Measurements from ENCODE around the gene ARL17B.
"Not testable (repeated sequence)": the region's sequence is repeated elsewhere in the genome, so short reads cannot be mapped to it uniquely, and the experiment has no call there.

The ARL17B gene

DNA sequence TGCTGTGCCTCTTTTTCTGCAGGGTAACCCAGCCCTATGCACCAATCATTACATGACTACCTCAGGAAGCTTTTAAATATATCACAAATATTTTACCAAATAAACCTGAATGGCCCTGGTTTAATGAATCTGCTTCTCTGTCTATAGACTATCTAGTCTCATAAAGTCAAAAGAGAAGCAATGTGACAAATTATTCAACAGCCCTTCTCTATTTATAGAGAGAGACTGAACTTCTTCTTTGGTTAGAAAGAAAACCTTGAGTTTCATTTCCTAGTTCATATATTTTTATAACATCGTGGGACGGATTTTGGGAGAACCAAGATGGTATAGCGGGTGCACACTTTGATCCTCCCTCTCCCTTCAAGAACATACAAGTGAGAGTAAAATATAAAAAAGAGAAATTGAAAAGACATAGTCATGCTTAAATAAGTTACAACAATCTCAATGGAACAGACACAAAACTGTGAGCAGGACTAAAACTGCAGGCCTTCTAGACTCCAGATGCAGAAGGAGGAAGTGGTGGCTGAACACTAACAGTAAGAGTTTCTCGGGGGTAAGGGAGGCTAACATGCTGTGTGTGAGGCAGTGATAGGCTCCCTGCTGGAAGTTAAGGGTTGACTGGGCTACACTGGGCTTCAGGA is 70.5 kb downstream of the ARL17B start:
- H3K27me3 ChIP-seq (ENCODE audit: insufficient read depth, low read length); H3K79me2 ChIP-seq (ENCODE audit: control insufficient read depth, insufficient read depth, low read length, unreplicated experiment); H3K27ac ChIP-seq (ENCODE audit: low read depth, low read length); H3K36me3 ChIP-seq (ENCODE audit: insufficient read depth, low read length); H2AFZ ChIP-seq (ENCODE audit: low read length, unreplicated experiment); H3K4me3 ChIP-seq (ENCODE audit: low read depth, low read length); H3K4me1 ChIP-seq (ENCODE audit: control insufficient read depth, insufficient read depth, low read length, unreplicated experiment): not testable (repeated sequence)

DNA sequence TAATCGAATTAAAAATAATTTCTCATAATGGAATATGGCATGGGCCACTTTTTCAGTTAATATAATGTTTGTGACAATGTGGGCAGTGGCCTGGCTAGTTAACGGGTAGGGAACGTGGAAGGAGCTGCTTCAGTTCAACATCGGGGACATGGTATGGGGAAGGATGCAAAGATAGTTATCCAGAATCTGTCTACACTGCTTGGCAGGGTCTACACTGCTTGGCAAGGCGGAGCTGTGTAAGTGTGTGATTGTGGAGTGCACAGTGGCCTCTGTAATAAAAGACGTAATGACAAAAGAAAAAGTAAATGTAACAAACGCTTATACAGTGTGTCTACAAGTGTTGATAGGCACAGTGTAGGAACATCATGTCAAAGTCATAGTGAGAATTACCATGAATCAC is 74.0 kb downstream of the ARL17B start:
- H2AFZ ChIP-seq (ENCODE audit: low read length, unreplicated experiment); H3K36me3 ChIP-seq (ENCODE audit: insufficient read depth, low read length); H3K27ac ChIP-seq (ENCODE audit: low read depth, low read length); H3K4me3 ChIP-seq (ENCODE audit: low read depth, low read length); H3K79me2 ChIP-seq (ENCODE audit: control insufficient read depth, insufficient read depth, low read length, unreplicated experiment); H3K27me3 ChIP-seq (ENCODE audit: insufficient read depth, low read length); H3K4me1 ChIP-seq (ENCODE audit: control insufficient read depth, insufficient read depth, low read length, unreplicated experiment): not testable (repeated sequence)

DNA sequence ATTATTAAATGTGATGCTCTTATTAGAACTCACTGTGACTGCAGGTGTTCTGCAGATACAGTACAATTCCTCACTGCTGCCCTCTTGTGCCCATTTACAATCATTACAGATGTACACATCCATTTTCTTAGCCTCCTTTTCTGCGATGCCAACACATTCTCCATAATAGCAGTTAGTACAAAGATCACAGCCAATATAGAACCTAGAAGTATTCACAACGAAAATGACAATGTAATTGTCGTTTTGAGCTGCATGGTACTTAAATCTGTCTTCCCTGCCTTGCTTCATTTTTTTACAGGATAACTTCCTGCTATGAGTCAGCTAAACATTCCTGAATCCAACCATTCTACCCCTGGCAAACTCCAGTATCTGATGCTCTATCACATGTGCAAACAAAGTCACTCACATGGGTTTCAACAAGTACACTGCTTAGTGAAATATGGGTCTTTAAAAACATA is 74.8 kb downstream of the ARL17B start:
- not testable (repeated sequence) for H3K27me3 ChIP-seq (ENCODE audit: insufficient read depth, low read length); H3K36me3 ChIP-seq (ENCODE audit: insufficient read depth, low read length); H3K79me2 ChIP-seq (ENCODE audit: control insufficient read depth, insufficient read depth, low read length, unreplicated experiment); H3K4me3 ChIP-seq (ENCODE audit: low read depth, low read length); H2AFZ ChIP-seq (ENCODE audit: low read length, unreplicated experiment); H3K27ac ChIP-seq (ENCODE audit: low read depth, low read length); H3K4me1 ChIP-seq (ENCODE audit: control insufficient read depth, insufficient read depth, low read length, unreplicated experiment)

DNA sequence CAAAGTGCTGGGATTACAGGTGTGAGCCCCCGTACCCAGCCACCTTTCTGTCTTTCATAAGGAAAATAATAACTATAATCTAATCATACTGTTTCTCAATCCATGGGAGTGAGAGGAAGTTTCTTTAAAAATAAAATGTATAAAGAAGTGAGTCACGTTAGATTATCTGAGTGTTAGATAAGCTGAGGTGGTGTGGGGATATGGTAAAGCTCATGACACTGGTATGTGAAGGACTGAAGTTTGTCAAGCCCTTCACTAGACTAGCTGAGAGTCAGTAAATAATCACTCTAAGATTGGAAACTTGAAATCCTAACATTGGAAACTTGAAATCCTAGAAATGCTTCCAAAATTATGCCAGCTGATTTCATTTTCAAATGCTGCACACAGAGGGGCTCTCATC is 76.1 kb downstream of the ARL17B start:
- H3K4me1 ChIP-seq (ENCODE audit: control insufficient read depth, insufficient read depth, low read length, unreplicated experiment); H2AFZ ChIP-seq (ENCODE audit: low read length, unreplicated experiment); H3K4me3 ChIP-seq (ENCODE audit: low read depth, low read length); H3K27me3 ChIP-seq (ENCODE audit: insufficient read depth, low read length); H3K27ac ChIP-seq (ENCODE audit: low read depth, low read length); H3K36me3 ChIP-seq (ENCODE audit: insufficient read depth, low read length); H3K79me2 ChIP-seq (ENCODE audit: control insufficient read depth, insufficient read depth, low read length, unreplicated experiment): not testable (repeated sequence)

DNA sequence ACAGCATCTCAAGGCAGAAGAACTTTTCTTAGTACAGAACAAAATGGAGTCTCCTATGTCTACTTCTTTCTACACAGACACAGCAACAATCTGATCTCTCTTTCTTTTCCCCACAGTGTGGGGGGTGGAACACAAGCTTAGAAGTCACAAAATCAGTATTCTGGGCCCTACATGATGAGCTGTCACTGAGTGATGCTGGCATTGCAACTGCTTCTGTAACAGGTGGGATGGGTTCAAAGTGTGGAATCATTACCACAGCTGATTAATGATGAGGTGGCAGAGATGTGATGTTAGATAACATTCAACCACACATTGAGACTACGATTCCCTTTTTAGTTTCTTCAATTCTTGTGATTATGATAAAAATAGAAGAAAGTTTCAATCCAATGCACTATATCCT is 77.1 kb downstream of the ARL17B start:
- H3K27me3 ChIP-seq (ENCODE audit: insufficient read depth, low read length); H3K36me3 ChIP-seq (ENCODE audit: insufficient read depth, low read length); H3K4me3 ChIP-seq (ENCODE audit: low read depth, low read length); H3K27ac ChIP-seq (ENCODE audit: low read depth, low read length); H3K4me1 ChIP-seq (ENCODE audit: control insufficient read depth, insufficient read depth, low read length, unreplicated experiment); H3K79me2 ChIP-seq (ENCODE audit: control insufficient read depth, insufficient read depth, low read length, unreplicated experiment); H2AFZ ChIP-seq (ENCODE audit: low read length, unreplicated experiment): not testable (repeated sequence)

DNA sequence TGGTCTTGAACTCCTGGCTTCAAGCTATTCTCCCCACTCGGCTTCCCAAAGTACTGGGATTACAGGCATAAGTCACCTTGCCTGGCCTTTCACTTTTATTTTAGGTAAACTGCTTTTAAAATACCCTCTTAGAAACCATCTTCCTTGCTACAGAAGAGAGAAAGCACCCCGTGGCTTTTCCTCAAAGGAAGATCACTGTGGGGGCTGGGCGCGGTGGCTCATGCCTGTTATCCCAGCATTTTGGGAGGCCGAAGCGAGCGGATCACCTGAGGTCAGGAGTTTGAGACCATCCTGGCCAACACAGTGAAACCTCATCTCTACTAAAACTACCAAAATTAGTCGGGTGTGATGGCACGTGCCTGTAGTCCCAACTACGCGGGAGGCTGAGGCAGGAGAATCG is 78.9 kb downstream of the ARL17B start:
- H3K36me3 ChIP-seq (ENCODE audit: insufficient read depth, low read length); H2AFZ ChIP-seq (ENCODE audit: low read length, unreplicated experiment); H3K4me3 ChIP-seq (ENCODE audit: low read depth, low read length); H3K79me2 ChIP-seq (ENCODE audit: control insufficient read depth, insufficient read depth, low read length, unreplicated experiment); H3K27ac ChIP-seq (ENCODE audit: low read depth, low read length); H3K4me1 ChIP-seq (ENCODE audit: control insufficient read depth, insufficient read depth, low read length, unreplicated experiment); H3K27me3 ChIP-seq (ENCODE audit: insufficient read depth, low read length): not testable (repeated sequence)

DNA sequence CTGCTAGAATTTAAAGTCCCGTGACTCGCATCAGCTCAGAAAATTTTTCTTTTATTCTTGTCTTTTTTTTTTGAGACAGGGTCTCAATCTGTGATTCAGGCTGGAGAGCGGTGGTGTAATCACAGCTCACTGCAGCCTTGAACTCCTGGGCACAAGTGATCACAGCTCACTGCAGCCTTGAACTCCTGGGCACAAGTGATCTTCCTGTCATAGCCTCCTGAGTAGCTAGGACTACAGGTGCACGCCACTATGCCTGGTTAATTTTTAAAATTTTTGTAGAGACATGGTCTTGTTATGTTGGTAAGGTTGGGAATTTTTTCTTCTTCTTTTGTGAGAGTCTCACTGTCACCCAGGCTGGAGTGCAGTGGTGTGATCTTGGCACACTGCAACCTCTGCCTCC is 80.2 kb downstream of the ARL17B start:
- not testable (repeated sequence) for H3K36me3 ChIP-seq (ENCODE audit: insufficient read depth, low read length); H2AFZ ChIP-seq (ENCODE audit: low read length, unreplicated experiment); H3K27me3 ChIP-seq (ENCODE audit: insufficient read depth, low read length); H3K4me1 ChIP-seq (ENCODE audit: control insufficient read depth, insufficient read depth, low read length, unreplicated experiment); H3K4me3 ChIP-seq (ENCODE audit: low read depth, low read length); H3K79me2 ChIP-seq (ENCODE audit: control insufficient read depth, insufficient read depth, low read length, unreplicated experiment); H3K27ac ChIP-seq (ENCODE audit: low read depth, low read length)

DNA sequence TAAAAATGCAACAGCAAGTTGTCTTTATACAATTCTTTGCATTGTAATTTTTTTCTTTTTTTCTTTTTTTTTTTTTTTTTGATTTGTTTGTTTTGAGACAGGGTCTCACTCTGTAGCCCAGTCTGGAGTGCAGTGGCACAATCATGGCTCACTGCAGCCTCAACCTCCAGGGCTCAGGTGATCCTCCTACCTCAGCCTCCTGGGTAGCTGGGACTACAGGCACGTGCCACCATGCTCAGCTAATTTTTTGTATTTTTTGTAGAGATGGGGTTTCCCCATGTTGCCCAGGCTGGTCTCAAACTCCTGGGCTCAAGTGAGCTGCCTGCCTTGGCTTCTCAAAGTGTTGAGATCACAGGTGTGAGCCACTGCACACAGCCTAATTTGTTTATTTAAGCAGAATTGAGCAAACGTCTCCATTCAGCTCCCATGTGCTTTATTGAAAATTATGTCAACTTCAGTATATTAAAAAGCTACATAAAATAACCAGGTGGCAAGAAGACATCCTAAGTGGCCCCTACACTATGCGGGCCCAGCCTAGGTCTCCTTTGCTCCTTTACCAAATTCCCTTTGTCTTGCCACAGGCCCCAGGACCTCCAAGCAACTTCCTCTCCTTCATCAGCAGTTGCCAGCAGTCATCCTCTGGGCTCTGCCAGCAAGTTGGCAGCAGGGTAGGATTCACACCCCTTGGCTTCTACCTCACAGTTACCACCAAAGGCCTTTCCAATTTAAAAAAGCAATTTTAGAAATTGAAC is 84.7 kb downstream of the ARL17B start:
- H3K79me2 ChIP-seq (ENCODE audit: control insufficient read depth, insufficient read depth, low read length, unreplicated experiment); H2AFZ ChIP-seq (ENCODE audit: low read length, unreplicated experiment); H3K27ac ChIP-seq (ENCODE audit: low read depth, low read length); H3K27me3 ChIP-seq (ENCODE audit: insufficient read depth, low read length); H3K4me3 ChIP-seq (ENCODE audit: low read depth, low read length); H3K4me1 ChIP-seq (ENCODE audit: control insufficient read depth, insufficient read depth, low read length, unreplicated experiment); H3K36me3 ChIP-seq (ENCODE audit: insufficient read depth, low read length): not testable (repeated sequence)

DNA sequence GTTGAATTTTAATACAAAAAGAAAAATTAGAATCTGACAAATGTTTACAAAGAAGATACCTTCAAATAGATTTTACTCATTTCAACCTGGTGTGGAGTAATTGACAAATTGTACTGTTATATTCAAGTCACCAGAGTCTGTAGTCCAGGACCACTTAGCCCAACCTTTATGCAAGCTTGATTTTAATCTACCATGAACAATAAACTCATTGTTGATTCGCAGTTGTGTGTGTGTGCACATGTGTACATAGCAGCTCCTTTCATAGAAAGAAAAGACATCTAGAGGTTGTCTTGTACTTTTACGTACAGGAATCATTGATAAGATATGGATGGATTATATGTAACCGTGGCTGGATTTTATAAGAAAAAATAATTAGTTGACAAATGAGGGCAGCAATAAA is 87.3 kb downstream of the ARL17B start:
- no peaks in the 10 kb centered on the region for H3K4me1 ChIP-seq (ENCODE audit: control insufficient read depth, insufficient read depth, low read length, unreplicated experiment)
- H2AFZ ChIP-seq (ENCODE audit: low read length, unreplicated experiment): no peak overlapping the region
- no peak overlapping the region for H3K27ac ChIP-seq (ENCODE audit: low read depth, low read length)
- no peaks in the 10 kb centered on the region for H3K79me2 ChIP-seq (ENCODE audit: control insufficient read depth, insufficient read depth, low read length, unreplicated experiment)
- H3K27me3 ChIP-seq (ENCODE audit: insufficient read depth, low read length): no peaks in the 10 kb centered on the region; the same call in 1 of the 2 replicates
- no peaks in the 10 kb centered on the region for H3K36me3 ChIP-seq (ENCODE audit: insufficient read depth, low read length)
- no peak overlapping the region for H3K4me3 ChIP-seq (ENCODE audit: low read depth, low read length)

DNA sequence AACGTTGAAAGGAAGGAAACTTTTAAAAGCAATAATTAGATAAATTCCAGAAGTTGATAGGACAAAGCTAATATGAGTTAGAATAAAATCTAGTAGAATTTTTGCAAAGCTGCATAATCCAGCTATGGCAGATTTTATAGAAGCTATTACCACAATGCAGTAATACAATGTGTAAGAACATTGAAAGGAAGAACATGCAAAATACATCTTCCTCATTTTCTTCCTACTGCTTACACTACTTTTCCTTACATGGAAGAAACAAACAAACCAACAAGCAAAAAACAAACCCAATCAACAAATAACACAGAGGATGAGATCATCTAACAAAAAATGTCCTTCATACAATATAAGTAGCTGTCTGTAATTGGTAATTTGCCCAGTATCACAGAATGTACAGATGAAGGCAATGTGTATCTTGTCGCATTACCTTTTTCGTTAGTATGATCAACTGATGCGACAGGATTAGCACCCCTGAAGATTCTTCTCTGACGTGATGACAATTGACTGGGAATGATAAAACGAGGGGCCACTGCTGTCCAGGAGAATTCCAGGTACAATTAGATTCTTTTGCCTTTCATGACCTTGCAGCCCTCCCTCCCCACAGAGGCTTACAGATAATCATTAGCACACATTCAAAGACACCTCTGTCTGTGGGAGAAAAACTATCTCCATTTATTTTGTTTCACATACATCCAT is 87.9 kb downstream of the ARL17B start:
- Histone ChIP-seq H2AFZ (ENCODE audit: low read length, unreplicated experiment) (no peak overlapping the region), H3K4me3 (ENCODE audit: low read depth, low read length) (no peak overlapping the region), H3K4me1 (ENCODE audit: control insufficient read depth, insufficient read depth, low read length, unreplicated experiment) (no peaks in the 10 kb centered on the region), H3K27me3 (ENCODE audit: insufficient read depth, low read length) (no peaks in the 10 kb centered on the region; the same call in 1 of the 2 replicates), H3K36me3 (ENCODE audit: insufficient read depth, low read length) (no peaks in the 10 kb centered on the region), H3K27ac (ENCODE audit: low read depth, low read length) (no peak overlapping the region), H3K79me2 (ENCODE audit: control insufficient read depth, insufficient read depth, low read length, unreplicated experiment) (no peaks in the 10 kb centered on the region)

DNA sequence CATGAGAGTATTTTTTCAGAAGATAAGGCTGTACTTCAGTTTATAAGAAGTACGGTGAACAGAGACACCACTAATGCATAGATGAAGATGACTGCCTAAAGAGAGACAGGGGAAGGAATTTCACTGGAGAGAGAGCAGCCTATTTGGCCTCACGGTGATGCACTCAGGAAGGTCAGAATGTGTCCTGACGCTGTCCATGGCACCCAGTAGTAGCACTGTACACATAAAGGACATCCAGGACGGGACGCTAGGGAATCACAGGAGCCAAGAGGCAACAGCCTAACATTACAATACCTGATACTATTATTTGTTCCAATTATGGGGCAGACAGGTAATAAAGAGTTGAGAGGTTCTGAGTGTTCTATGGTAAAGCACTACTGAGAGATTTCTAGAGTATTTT is 91.5 kb downstream of the ARL17B start:
- Histone ChIP-seq H3K4me3 (ENCODE audit: low read depth, low read length) (no peak overlapping the region), H3K27ac (ENCODE audit: low read depth, low read length) (no peak overlapping the region), H3K4me1 (ENCODE audit: control insufficient read depth, insufficient read depth, low read length, unreplicated experiment) (peaks cover 2% of the 10 kb centered on the region), H3K79me2 (ENCODE audit: control insufficient read depth, insufficient read depth, low read length, unreplicated experiment) (no peaks in the 10 kb centered on the region), H3K36me3 (ENCODE audit: insufficient read depth, low read length) (no peaks in the 10 kb centered on the region), H3K27me3 (ENCODE audit: insufficient read depth, low read length) (no peaks in the 10 kb centered on the region; the same call in 1 of the 2 replicates), H2AFZ (ENCODE audit: low read length, unreplicated experiment) (no peak overlapping the region)

Data from ACC112 (cell line).